ENCODE measurements around the gene DMRT1.

- TF ChIP-seq CTCF (IDR thresholded peaks at IDR 0.05) = no peak
- TF ChIP-seq ZFX (IDR thresholded peaks at IDR 0.05; ENCODE audit: borderline replicate concordance) = no peak
Observed at GRCh38 chr9:893115-893514, 51.6 kb downstream of the DMRT1 start.
